ENCODE measurements around the gene NAV2.

Gene NAV2

GRCh38 chr11:19736831-19737230 is 24.2 kb downstream of the NAV2 start:
- Histone ChIP-seq H4K20me1 (ENCODE audit: insufficient read depth, low read length) (no peaks in the 10 kb centered on the region), H3K9ac (ENCODE audit: low read length) (no peak overlapping the region), H3K27me3 (replicated peaks; ENCODE audit: insufficient read depth, low read length) (no peaks in the 10 kb centered on the region), H3K4me3 (ENCODE audit: low read length) (no peak overlapping the region), H3K27ac (ENCODE audit: low read length) (no peak overlapping the region), H3K9me2 (replicated peaks; ENCODE audit: insufficient read depth, low read length) (no peaks in the 10 kb centered on the region), H3K9me3 (replicated peaks; ENCODE audit: insufficient read depth, low read length) (no peaks in the 10 kb centered on the region), H3K4me2 (ENCODE audit: low read depth, low read length) (no peak overlapping the region), H3K4me1 (ENCODE audit: low read length) (no peaks in the 10 kb centered on the region), H2AFZ (ENCODE audit: low read length) (no peak overlapping the region), H3F3A (ENCODE audit: insufficient read depth, low read length) (no peaks in the 10 kb centered on the region), H3K79me2 (ENCODE audit: low read length) (no peaks in the 10 kb centered on the region), H3K36me3 (replicated peaks; ENCODE audit: insufficient read depth, low read length) (no peaks in the 10 kb centered on the region)
- TF ChIP-seq EZH2phosphoT487 (IDR thresholded peaks at IDR 0.05; ENCODE audit: low read length): no peak
- TF ChIP-seq EZH2 (optimal IDR thresholded peaks at IDR 0.05; ENCODE audit: low read depth, low read length): no peak
- DNase-seq: no peak

GRCh38 chr11:19737575-19737974 is 24.9 kb downstream of the NAV2 start:
- Histone ChIP-seq H3K4me1 (ENCODE audit: low read length) (no peaks in the 10 kb centered on the region), H3K9ac (ENCODE audit: low read length) (no peak overlapping the region), H4K20me1 (ENCODE audit: insufficient read depth, low read length) (no peaks in the 10 kb centered on the region), H3K27me3 (replicated peaks; ENCODE audit: insufficient read depth, low read length) (no peaks in the 10 kb centered on the region), H3K9me3 (replicated peaks; ENCODE audit: insufficient read depth, low read length) (no peaks in the 10 kb centered on the region), H3K9me2 (replicated peaks; ENCODE audit: insufficient read depth, low read length) (no peaks in the 10 kb centered on the region), H3F3A (ENCODE audit: insufficient read depth, low read length) (no peaks in the 10 kb centered on the region), H3K79me2 (ENCODE audit: low read length) (no peaks in the 10 kb centered on the region), H3K36me3 (replicated peaks; ENCODE audit: insufficient read depth, low read length) (no peaks in the 10 kb centered on the region), H3K27ac (ENCODE audit: low read length) (no peak overlapping the region), H3K4me2 (ENCODE audit: low read depth, low read length) (no peak overlapping the region), H2AFZ (ENCODE audit: low read length) (no peak overlapping the region), H3K4me3 (ENCODE audit: low read length) (no peak overlapping the region)
- DNase-seq: no peak
- TF ChIP-seq CTCF (IDR thresholded peaks at IDR 0.05; ENCODE audit: low read length) (no peak), EZH2 (optimal IDR thresholded peaks at IDR 0.05; ENCODE audit: low read depth, low read length) (no peak), EZH2phosphoT487 (IDR thresholded peaks at IDR 0.05; ENCODE audit: low read length) (no peak)

- Histone ChIP-seq H3K9ac (ENCODE audit: low read length) (no peak overlapping the region), H3K9me2 (replicated peaks; ENCODE audit: insufficient read depth, low read length) (no peaks in the 10 kb centered on the region), H3K4me3 (ENCODE audit: low read length) (no peak overlapping the region), H3K4me2 (ENCODE audit: low read depth, low read length) (no peak overlapping the region), H3K27ac (ENCODE audit: low read length) (no peak overlapping the region), H2AFZ (ENCODE audit: low read length) (no peak overlapping the region), H3K9me3 (replicated peaks; ENCODE audit: insufficient read depth, low read length) (no peaks in the 10 kb centered on the region), H3K36me3 (replicated peaks; ENCODE audit: insufficient read depth, low read length) (no peaks in the 10 kb centered on the region), H3K4me1 (ENCODE audit: low read length) (no peaks in the 10 kb centered on the region), H3K79me2 (ENCODE audit: low read length) (0 out of 2 replicates have a peak, but pooled peaks cover 1% of the 10 kb centered on the region), H3K27me3 (replicated peaks; ENCODE audit: insufficient read depth, low read length) (no peaks in the 10 kb centered on the region), H4K20me1 (ENCODE audit: insufficient read depth, low read length) (no peaks in the 10 kb centered on the region), H3F3A (ENCODE audit: insufficient read depth, low read length) (no peaks in the 10 kb centered on the region)
- DNase-seq: no peak
- no peak for TF ChIP-seq EZH2 (optimal IDR thresholded peaks at IDR 0.05; ENCODE audit: low read depth, low read length)
- TF ChIP-seq EZH2phosphoT487 (IDR thresholded peaks at IDR 0.05; ENCODE audit: low read length): no peak
- no peak for TF ChIP-seq CTCF (IDR thresholded peaks at IDR 0.05; ENCODE audit: low read length)
Observed at GRCh38 chr11:19738124-19738523, 25.5 kb downstream of the NAV2 start.

- H3K9me3 ChIP-seq (replicated peaks; ENCODE audit: insufficient read depth, low read length): no peaks in the 10 kb centered on the region
- H3K4me2 ChIP-seq (ENCODE audit: low read depth, low read length): no peak overlapping the region
- H3K4me1 ChIP-seq (ENCODE audit: low read length): no peaks in the 10 kb centered on the region
- no peak for TF ChIP-seq EZH2 (optimal IDR thresholded peaks at IDR 0.05; ENCODE audit: low read depth, low read length)
- no peak for TF ChIP-seq CTCF (IDR thresholded peaks at IDR 0.05; ENCODE audit: low read length)
- TF ChIP-seq EZH2phosphoT487 (IDR thresholded peaks at IDR 0.05; ENCODE audit: low read length): no peak
- H3K27ac ChIP-seq (ENCODE audit: low read length): no peak overlapping the region
- H3K36me3 ChIP-seq (replicated peaks; ENCODE audit: insufficient read depth, low read length): no peaks in the 10 kb centered on the region
- no peaks in the 10 kb centered on the region for H4K20me1 ChIP-seq (ENCODE audit: insufficient read depth, low read length)
- no peak overlapping the region for H3K4me3 ChIP-seq (ENCODE audit: low read length)
- H3K9me2 ChIP-seq (replicated peaks; ENCODE audit: insufficient read depth, low read length): no peaks in the 10 kb centered on the region
- H2AFZ ChIP-seq (ENCODE audit: low read length): no peak overlapping the region
- no peaks in the 10 kb centered on the region for H3F3A ChIP-seq (ENCODE audit: insufficient read depth, low read length)
- no peak for DNase-seq
- 0 out of 2 replicates have a peak, but pooled peaks cover 2% of the 10 kb centered on the region for H3K79me2 ChIP-seq (ENCODE audit: low read length)
- H3K27me3 ChIP-seq (replicated peaks; ENCODE audit: insufficient read depth, low read length): no peaks in the 10 kb centered on the region
- no peak overlapping the region for H3K9ac ChIP-seq (ENCODE audit: low read length)
Observed at GRCh38 chr11:19739872-19740271, 27.2 kb downstream of the NAV2 start.
